NCI-H1417 (cell line): ENCODE results near the gene GLI2.
A peak's percentile ranks its signal among the peaks of the same experiment; 100 is the strongest.

Experiments used
- DNase-seq, 3 experiments: peaks; one replicate each; lab custom pipeline; 2025; lab: John Stamatoyannopoulos, UW

GLI2 gene

DNA sequence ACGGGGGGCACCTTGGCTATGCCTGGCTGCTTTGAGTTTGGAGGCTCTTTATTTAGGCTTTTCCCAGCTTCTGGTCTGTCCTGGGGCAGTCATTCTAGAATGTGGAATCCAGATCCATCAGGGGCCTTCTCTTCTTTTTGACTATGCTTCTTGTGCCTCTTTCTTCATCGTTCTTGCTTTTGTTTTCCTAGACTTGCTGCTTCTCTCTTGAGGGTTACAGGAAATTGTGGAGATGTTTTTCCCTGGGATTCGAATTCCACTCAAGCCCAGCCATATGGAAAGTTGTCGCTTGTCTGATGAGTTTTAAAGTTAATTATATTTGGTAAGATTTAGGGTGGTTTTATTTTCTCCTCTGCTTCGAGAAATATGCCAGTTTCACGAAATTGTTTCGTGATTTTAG lies 2.4 kb downstream of the GLI2 start:
- no peak for DNase-seq

DNA sequence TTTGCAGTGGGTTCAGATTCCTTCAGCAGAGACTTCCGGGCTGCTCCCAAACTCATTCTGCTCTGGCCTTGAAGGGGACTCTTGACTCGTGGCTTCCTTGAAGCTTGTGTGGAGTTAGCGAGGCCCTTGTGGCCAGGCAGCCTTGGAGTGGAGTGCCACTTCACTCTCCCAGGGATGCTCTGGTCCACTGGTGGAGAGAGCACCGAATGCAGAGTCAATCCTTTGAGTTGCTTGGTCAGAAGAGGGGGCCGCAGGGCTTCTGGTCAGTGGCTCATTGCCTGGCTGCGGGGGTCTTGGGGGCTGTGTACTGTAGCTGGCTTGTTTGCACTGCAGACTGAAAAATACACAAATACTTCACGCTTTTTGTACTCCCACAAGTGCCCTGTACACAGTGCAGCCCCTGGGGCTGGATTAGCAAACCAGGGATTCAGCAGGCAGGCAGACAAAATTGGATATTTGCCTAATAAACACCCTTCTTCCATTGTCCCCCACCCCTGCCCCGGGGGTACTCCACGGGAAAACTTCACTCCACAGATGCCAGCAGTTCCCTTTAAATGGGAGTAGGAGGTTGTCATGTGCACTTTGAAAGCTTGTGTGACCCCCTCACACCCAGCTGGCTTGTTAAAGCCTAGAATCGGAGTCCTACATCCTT lies 3.2 kb downstream of the GLI2 start:
- peak in 2 of 3 experiments; percentile 12 to 35 for DNase-seq

DNA sequence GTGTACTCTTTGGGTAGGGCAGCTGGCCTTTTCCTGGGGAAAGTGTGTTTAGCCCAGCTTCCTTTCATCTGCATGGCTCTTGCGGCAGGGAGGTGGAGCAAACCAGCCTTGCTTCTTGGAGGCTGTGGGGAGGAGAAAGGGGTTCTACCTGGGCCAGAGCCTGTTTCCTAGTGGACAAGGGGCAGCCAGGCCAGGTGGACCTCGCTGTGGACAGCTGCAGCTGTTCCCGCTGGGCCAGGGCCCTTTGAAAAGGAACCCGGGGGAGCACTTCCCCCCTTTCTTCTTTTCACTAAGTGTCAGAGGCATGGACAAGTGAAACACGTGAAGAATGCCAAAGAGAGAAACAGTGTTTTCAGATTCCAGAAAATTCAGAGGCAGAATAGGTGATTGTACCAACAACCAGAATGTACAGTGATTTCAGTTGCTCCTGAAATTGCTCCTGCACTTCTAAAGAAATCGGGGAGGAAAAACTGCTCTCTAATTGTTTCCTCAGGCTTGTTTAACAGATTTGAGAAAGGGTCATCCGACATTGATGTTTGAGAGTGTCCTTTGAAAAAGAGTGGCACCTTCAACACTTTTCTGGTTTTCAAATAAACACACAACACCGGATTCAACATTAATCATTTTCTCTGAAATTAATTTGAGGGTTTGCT lies 3.9 kb downstream of the GLI2 start:
- peak in 1 of 3 experiments; percentile 25 for DNase-seq

DNA sequence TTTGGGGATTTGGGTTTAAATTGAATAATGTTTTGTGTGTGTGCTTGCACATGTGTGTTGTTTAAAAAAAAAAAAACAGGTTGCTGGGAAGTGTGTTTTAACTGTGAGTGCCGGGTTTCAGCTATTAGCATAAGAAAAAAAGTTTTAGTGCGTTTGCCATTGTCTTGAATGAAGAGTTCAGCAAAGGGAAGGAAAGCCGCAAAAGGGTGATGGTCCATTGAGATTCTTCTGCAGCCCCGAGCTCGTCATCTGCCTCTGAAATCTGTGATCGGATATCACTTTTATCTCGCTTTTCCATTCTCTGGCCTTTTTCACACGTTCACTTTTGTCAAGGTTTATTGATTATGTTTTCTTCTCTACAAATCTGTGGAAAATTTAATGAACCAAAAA lies 4.7 kb downstream of the GLI2 start:
- no peak for DNase-seq

DNA sequence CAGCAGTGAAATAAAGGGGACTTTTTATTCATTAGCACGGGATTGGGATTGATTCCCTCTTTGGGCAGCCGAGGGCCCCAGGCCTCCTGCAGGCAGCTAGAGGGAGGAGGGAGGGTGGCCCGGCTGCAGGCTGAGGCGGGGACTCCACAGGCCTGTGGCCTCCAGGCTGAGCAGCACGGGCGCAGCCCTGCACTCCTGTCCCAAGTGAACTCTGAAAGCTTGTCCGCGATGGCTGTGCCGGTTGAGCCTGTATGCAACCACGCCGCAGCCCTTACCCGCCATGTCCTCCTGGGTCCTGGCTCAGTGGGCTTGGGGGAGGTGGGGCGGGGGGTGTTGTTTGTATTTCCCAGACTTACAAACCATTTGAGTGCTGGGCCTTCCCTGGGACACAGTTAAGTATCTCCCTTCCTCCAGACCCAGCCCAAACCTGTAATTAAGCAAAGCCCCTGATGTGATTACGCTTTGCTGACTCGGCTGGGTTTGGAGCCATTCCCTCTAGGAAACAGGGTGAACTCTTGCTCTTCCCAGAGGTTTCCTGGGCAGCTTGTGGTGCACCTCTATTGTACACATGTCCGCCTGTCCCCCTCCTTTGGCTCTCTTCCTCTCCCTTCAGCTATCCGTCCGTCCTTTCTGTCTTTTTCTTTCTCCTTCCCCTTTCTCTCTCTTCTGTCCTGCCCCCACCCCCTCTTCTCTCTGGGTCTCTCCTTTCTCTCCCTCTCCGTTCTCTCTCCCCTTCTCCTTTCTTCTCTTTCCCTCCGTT lies 5.3 kb downstream of the GLI2 start:
- DNase-seq, result peak in 2 of 3 experiments; percentile 27 to 69

DNA sequence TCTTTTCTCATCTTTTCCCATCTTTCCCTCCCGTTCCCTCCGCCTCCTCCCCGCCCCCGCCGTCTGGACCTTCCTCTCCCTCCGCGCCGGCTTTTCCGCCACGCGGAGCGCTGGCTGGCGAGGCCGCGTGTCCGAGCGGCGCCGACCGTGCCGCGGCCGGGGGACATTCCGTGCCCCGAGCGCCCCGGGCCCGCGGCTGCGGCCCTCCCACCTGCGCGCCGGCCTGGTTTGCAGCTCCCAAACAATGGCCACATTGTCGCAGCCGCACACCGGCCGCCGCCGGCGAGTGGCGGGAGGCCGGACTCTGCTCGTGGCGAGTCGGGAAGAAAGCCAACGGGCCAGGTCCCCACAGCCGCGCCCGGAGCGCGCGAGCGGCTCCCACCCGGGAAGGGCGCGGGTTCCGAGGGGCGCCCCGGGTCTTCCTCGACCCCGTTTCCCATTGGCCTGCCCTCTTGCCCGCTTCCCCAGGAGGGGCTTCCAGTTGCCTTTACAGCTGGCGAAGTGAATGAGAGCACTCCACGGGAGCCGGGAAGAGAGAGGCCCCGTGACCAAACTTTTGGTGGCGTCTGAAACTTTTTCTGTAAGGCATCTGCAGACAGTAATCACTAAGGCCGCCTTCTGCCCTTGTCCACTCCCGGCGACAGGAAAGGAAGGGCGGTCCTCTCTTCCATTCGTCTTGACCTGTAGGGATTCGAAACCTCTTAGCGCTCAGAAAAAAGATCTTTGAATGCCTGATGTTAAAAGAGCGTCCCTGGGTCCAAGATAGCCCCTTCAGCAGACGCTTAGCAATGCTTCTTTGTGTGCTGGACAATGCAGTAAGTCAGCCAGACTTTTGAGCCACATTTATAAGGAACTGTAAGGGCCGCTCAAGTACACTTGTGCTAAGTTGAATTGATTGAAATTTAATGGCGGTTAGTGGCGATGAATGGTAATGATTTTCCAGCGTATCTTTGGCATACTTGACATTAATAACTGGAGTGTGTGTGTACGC lies 6.2 kb downstream of the GLI2 start:
- peak; percentile 39 to 68 (median 46) for DNase-seq

DNA sequence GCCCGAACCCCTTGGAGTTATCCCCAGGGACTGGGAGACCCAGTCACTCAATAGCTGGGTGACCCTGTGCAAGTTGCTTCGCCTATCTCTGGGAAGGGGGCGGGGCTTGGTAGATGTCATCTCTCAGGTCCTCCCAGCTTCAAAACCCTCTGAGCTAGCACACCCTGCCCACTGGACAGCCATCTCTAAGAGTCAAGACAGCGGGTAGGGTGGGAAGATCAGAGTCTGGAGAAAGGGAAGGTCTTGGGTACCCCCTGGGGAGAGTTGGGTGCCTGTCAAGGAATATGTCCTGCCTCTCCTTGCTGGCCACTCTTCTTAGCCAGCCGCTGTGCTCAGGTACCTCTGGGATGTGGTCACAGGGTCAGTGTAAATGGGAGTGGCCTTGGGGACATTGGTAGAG lies 8.0 kb downstream of the GLI2 start:
- DNase-seq, result no peak

DNA sequence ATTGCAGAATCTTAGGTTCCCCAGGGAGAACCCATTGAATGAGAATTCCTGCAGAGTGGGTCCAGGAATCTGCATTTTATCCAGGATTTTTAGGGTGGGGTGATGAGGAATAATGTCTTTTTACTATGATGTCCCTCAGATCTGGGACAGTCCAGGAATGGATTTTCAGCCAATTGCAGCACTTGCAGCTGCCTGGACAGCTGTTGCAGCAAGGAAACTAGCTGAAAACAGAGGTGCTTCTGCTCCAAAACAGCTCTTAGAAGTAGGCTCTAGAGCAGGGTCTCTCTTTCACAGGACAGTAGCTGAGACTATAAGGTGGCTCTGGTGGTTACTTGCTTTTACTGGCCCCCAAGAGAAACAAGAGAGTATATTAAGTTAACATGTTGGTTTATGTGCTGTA lies 9.1 kb downstream of the GLI2 start:
- DNase-seq, result no peak

DNA sequence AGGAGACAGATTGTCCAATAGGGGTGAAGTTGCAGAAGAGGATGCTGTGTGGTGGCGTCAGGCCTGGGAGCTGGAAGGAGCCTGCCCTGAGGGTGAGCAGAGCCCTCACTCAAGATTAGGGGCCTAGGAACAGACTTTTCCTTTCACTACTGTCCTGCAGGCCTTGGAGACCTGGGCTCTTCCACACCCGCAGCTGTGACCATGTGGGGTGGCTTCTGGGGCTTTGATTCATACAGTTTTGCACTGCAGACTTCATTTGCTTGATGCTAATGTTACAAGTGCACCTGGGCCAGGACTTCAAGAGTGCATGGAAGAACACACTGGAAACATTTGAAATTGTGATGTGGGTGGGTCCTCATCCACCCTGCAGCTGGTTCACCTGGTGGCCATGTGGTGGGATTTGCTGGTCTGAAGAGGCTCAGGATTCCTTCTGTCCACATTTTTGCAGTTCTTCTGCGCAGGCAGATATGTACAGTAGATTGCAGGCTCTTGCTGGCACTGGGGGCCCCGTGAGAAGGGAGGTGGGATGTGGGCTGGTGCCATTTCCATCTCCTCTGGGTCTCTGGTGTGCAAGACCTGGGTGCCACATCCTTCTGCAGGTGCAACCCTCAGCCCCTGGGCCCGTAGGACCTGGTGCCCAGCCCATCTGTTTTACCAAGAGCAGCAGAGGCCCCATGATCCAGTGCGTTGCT lies 9.9 kb downstream of the GLI2 start:
- DNase-seq, result no peak

DNA sequence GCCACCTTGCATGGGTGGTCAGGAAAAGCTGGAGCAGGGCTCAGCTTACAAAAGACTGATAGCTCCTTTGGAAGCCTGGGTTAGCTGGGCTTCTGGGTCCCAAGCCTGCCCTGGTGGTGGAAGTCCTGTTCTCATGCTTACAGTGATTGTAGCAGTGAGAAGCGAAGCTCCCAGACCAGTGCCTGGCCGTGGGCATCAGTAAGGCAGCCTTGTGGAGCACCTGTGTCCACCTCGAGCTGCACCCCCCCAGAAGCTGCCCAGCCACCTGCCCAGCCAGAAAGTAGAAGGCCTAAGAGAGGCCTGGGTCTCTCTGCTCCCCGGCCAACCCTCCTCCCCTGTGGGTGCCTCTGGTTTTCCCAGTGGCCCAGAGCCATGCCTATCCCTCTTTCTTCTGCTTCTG lies 10.5 kb downstream of the GLI2 start:
- no peak for DNase-seq

DNA sequence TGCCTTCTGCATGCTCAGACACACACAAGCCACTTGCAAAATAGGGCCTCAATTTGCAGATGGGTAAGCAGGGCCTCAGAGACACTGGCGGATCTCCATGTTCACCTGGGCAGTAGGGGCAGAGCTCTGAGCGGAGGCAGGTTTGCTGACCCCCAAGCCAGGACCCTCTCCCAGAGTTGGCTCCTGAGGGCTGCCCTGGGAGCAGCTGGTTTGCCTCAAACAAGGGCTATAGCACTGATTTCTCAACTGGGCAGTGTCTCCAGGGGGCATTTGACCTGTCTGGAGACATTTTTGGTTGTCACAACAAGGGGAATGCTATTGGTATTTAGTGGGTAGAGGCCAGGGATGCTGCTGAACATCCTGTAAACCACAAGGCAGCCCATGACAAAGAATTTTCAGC lies 11.6 kb downstream of the GLI2 start:
- no peak for DNase-seq

DNA sequence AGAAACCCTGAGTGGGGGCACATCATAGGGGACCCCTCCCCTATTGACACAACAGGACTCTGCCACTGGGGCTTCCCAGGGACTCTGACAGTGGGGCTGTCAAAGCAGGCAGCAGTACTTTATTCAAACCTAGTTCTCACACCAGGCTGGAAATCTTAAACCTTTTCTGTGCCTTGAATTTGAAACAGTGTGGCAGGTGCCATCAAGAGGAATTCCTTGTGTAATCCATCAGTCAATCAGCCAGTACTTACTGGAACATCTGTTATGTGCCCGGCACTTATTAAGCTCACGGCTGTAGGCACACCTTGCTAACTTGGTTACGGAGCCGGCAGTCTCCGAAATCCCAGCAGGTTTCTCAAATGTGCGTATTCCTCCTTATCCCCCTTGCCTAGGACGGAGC lies 12.0 kb downstream of the GLI2 start:
- no peak for DNase-seq

DNA sequence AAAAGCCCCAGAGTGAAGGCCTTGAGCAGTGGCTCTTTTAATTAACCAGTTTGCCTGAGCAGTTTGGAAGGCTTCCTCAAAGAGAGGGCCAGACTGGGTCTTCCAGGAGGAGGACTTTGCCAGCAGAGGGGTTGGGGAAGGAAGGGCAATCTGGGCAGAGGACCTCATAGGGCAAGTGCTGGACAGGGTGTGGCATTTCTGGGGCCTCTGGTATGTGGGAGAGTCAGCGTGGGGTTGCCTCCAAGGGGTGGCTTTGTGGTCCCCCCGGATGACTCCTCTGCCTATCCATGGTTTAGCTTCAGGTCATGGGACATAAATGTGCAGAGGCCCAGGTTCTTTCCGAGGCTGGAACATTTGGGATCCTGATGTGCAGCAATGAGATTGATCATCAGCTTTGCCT lies 12.6 kb downstream of the GLI2 start:
- DNase-seq, result no peak

DNA sequence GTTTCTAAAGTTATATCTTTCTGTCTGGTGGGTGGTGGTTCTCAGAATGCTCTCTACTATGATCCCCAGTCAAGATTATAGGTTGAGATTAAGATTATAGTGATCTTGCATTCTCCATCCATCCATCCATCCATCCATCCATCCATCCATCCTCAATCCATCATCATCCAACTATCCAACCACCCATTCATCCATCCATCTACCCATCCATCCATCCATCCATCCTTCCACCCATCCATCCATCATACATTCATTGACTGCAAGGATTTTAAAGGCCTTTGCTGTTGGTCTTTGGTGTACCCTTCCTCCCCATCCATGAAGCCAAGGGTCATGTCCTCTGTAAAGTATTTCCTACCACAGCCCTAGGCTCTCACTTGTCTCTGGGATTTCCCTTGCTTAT lies 13.1 kb downstream of the GLI2 start:
- no peak for DNase-seq

DNA sequence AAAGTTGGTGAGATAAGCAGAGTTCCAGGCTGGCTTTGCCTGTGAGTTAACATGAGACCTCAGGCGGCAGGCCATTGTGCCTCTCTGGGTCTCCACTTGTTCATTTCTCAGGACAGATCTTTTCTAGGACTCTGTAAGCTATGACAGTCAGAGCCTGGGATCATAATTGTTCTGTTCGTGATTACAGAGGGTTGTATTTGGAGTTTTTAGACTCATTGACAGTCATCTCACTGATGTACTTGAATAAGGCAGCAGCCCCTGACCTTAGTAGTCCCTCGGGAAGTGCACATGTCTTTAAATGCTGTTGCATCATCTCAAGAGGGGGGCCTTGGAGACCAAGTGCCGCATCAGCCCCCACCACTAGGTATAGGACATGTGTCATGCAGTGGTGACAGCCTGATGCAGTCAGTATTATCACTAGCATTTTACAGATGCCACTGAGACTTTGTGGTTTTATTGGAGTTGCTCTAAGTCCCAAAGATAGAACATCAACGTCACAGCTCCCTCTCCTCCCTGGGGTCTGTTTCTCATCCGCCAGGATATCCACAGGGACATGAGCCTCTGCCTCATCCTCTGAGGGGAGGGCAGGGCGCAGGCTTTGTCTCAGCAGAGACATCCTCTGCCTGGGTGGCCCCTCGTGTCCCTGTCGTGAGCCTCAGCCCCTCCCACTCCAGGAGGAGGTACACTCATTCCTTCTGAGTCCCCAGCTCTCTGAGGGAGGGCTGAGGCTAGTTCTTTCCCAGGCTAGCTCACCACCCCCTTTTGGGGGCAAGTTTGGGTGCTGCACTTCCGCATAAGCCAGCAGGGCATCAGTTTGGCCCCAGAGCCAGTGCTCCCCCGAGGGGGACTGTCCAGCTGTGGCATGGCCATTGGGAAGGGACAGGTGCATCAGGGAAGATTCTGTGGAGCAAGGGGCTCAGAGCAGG lies 14.1 kb downstream of the GLI2 start:
- DNase-seq, result no peak

DNA sequence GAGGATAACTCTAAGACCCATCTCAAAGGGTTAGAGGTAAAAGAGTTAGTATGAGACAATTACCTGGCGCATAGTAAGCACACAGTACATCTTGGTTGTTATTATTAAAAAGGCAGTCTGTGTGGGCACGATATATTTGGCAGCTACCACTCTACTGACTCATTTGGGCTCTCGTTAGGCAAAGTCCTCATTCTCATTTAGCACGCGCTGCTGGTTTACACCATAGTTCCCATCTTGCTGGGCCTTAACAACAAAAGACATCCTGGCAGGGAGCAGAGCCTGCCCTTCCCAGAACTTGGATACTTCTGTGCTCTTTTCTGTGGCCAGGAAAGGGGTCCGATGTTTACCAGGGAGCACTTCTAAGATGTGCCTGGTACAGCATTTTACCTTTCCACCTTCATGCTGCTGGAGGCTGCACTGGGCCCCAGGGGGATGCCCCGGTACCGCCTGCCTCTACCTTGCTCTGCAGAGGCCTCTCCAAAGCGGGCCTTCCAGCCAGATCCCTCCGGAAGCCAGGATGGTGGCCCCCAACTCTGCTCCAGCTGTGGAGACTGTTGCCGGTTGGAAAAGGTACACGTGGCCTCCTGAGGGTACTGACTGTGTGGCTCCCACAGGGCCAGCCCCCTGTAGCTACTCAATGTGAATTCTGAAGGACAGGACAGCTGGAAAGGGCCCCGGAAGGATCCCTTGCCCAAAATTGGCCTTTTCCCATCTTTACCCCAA lies 15.0 kb downstream of the GLI2 start:
- no peak for DNase-seq

DNA sequence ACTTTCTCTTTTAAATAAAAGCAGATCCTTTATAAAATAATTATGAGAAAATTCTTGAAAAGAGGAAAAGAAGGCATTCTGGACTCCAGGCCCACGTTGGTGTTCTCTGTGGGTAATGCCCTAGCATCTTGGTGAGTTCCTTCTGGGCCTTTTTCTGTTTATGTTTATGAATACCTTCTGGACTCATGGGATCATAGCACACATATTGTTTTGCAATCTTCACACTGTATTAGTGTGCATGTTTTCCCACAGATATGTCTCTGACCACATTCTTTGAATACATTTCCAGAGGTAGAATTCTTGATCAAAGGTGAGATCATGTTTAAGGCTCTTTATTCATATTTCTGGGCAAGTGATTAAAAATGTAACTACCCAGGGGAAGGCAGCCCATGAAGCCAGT lies 15.9 kb downstream of the GLI2 start:
- DNase-seq, result no peak

DNA sequence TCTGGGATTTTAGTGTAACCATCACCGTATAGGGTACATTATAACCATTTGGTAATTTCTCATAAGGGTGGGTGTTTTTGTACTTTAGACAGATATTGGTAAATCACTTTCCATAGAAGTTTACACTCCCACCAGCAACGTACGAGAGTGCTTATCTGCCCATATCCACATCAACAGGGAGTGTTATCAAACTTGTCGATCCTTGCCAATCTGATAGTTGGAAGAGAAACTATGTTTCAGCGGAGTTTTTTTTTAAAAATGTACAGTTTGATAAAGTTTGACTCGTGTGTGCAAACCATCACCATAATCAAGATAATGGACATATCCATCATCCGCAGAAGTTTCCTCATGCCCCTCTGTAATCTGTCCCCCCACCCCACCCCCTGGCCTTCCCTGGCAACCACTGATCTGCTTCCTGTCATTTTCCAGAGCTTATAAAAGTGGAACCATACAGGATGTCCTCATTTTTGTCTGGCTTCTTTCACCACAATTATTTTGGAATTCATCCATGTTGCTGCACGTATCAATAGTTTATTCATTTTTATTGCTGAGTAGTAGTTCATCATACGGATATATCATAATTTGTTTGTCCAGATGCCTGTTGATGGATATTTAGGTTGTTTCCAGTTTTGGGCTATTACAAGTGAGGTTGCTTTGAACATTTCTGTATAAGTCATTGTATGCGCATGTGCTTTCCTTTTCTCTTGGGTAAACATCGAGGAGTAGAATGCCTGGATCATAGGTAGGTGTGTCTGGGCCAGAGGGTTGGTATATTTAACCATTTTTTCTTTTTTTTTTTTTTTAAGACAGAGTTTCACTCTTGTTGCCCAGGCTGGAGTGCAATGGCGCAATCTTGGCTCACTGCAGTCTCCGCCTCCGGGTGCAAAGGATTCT lies 18.6 kb downstream of the GLI2 start:
- no peak for DNase-seq
